H9 (cell line): ENCODE data around the gene IGSF5. TPM values are rescaled to one million over a fixed set of nuclear protein-coding genes. Genes with fewer than 3 reads are reported as not detected.

Experiments used
- DNase-seq: peaks from one replicate; pipeline ENCODE4 v3.0.0-alpha.2; 2017
- H2AFZ ChIP-seq: one replicate; pipeline ENCODE4 v1.6.1; 2013; ENCODE audit warnings: mild to moderate bottlenecking, low read length, control low read depth, moderate library complexity
- H2AK5ac ChIP-seq: 2 replicates; pipeline ENCODE4 v1.6.1; 2013; ENCODE audit warnings: low read length, control low read depth, mixed read lengths; ENCODE audit not compliant: insufficient read length
- H2BK120ac ChIP-seq: one replicate; pipeline ENCODE4 v1.6.1; 2013; ENCODE audit warnings: low read depth, mild to moderate bottlenecking, low read length, control low read depth, inconsistent platforms; ENCODE audit not compliant: poor library complexity, severe bottlenecking
- H2BK12ac ChIP-seq: 2 replicates; pipeline ENCODE4 v1.6.1; 2013; ENCODE audit warnings: low read length, control low read depth, mixed read lengths, low read depth; ENCODE audit not compliant: insufficient read length
- H2BK15ac ChIP-seq: 2 replicates; pipeline ENCODE4 v1.6.1; 2013; ENCODE audit warnings: low read depth, low read length, control low read depth
- H2BK20ac ChIP-seq: one replicate; pipeline ENCODE4 v1.6.1; 2013; ENCODE audit warnings: low read depth, mild to moderate bottlenecking, low read length, control low read depth, inconsistent platforms; ENCODE audit not compliant: poor library complexity, severe bottlenecking
- H2BK5ac ChIP-seq: 2 replicates; pipeline ENCODE4 v1.6.1; 2013; ENCODE audit warnings: low read length, control low read depth, mixed read lengths; ENCODE audit not compliant: insufficient read length
- H3K14ac ChIP-seq: 2 replicates; pipeline ENCODE4 v1.6.1; 2013; ENCODE audit warnings: low read length, control low read depth; ENCODE audit not compliant: insufficient read depth
- H3K18ac ChIP-seq: 2 replicates; pipeline ENCODE4 v1.6.1; 2013; ENCODE audit warnings: low read depth, mild to moderate bottlenecking, mixed read lengths, low read length, control low read depth; ENCODE audit not compliant: insufficient read length
- H3K23ac ChIP-seq: 2 replicates; pipeline ENCODE4 v1.6.1; 2013; ENCODE audit warnings: low read length, control low read depth, mixed read lengths, low read depth; ENCODE audit not compliant: insufficient read length
- H3K23me2 ChIP-seq: 2 replicates; pipeline ENCODE4 v1.6.1; 2013; ENCODE audit warnings: low read depth, mild to moderate bottlenecking, mixed read lengths, low read length, control low read depth; ENCODE audit not compliant: insufficient read length, poor library complexity, severe bottlenecking
- H3K27ac ChIP-seq: 2 replicates; pipeline ENCODE4 v1.5.1; 2013; ENCODE audit warnings: low read length, control low read depth, mixed read lengths, low read depth; ENCODE audit not compliant: insufficient read length
- H3K27me3 ChIP-seq: 2 replicates; pipeline ENCODE4 v1.6.1; 2013; ENCODE audit warnings: low read length, control low read depth, inconsistent platforms; ENCODE audit not compliant: insufficient read depth
- H3K4ac ChIP-seq: 2 replicates; pipeline ENCODE4 v1.6.1; 2013; ENCODE audit warnings: low read depth, mild to moderate bottlenecking, control low read depth, inconsistent platforms, low read length, moderate library complexity
- H3K4me1 ChIP-seq: 2 replicates; pipeline ENCODE4 v1.6.1; 2013; ENCODE audit warnings: low read length, control low read depth, inconsistent platforms; ENCODE audit not compliant: insufficient read depth
- H3K4me2 ChIP-seq: 2 replicates; pipeline ENCODE4 v1.6.1; 2013; ENCODE audit warnings: low read length, control low read depth, mixed read lengths; ENCODE audit not compliant: insufficient read length, insufficient read depth
- H3K56ac ChIP-seq: 2 replicates; pipeline ENCODE4 v1.6.1; 2013; ENCODE audit warnings: low read depth, mild to moderate bottlenecking, mixed read lengths, low read length, control low read depth; ENCODE audit not compliant: insufficient read length
- H3K79me1 ChIP-seq: 2 replicates; pipeline ENCODE4 v1.6.1; 2013; ENCODE audit warnings: low read depth, mild to moderate bottlenecking, moderate library complexity, low read length, control low read depth, inconsistent platforms; ENCODE audit not compliant: insufficient read depth, poor library complexity, severe bottlenecking
- H3K79me2 ChIP-seq: 2 replicates; pipeline ENCODE4 v1.6.1; 2013; ENCODE audit warnings: low read length, control low read depth, inconsistent platforms; ENCODE audit not compliant: insufficient read depth
- H3K9ac ChIP-seq: 2 replicates; pipeline ENCODE4 v1.6.1; 2013; ENCODE audit warnings: low read length, control low read depth, mixed read lengths; ENCODE audit not compliant: insufficient read length; ENCODE audit errors: extremely low read depth
- H3K9me3 ChIP-seq: one replicate; pipeline ENCODE4 v1.6.1; 2013; ENCODE audit warnings: low read depth, low read length, inconsistent platforms; ENCODE audit not compliant: control insufficient read depth
- H3T11ph ChIP-seq: one replicate; pipeline ENCODE4 v1.6.1; 2013; ENCODE audit warnings: mild to moderate bottlenecking, low read length, control low read depth, inconsistent platforms
- H4K20me1 ChIP-seq: one replicate; pipeline ENCODE4 v1.6.1; 2013; ENCODE audit not compliant: control insufficient read depth, insufficient read length, insufficient read depth
- H4K5ac ChIP-seq: 2 replicates; pipeline ENCODE4 v1.6.1; 2013; ENCODE audit warnings: low read depth, mild to moderate bottlenecking, mixed read lengths, low read length, control low read depth; ENCODE audit not compliant: insufficient read length
- H4K8ac ChIP-seq: replicated peaks from 2 replicates; pipeline ENCODE4 v1.6.1; 2013; ENCODE audit warnings: low read length, control low read depth, mixed read lengths, low read depth; ENCODE audit not compliant: insufficient read length
- H4K91ac ChIP-seq: 2 replicates; pipeline ENCODE4 v1.6.1; 2013; ENCODE audit warnings: low read depth, mild to moderate bottlenecking, moderate library complexity, mixed read lengths, low read length, control low read depth; ENCODE audit not compliant: insufficient read length
- H3K27ac Mint-ChIP-seq, 3 experiments: 2 replicates in 2 of 3; 3 replicates in 1 of 3; pipeline ENCODE4 v1.8.0; 2020 to 2021; ENCODE audit warnings: mixed read lengths in 3 of 3, mild to moderate bottlenecking in 1 of 3, moderate library complexity in 1 of 3
- H3K27me3 Mint-ChIP-seq: 2 replicates; pipeline ENCODE4 v1.8.0; 2021; ENCODE audit warnings: low read depth, mild to moderate bottlenecking, moderate library complexity, mixed read lengths
- H3K36me3 Mint-ChIP-seq, 3 experiments: 2 replicates in 2 of 3; 3 replicates in 1 of 3; pipeline ENCODE4 v1.8.0; 2020 to 2021; ENCODE audit warnings: low read depth in 3 of 3, mixed read lengths in 3 of 3; ENCODE audit not compliant: insufficient read depth in 1 of 3
- H3K4me1 Mint-ChIP-seq, 2 experiments: 2 replicates each; pipeline ENCODE4 v1.8.0; 2020; ENCODE audit warnings: mixed read lengths in 2 of 2
- H3K4me3 Mint-ChIP-seq, 2 experiments: 2 replicates in 1 of 2; 3 replicates in 1 of 2; pipeline ENCODE4 v1.8.0; 2020 to 2021; ENCODE audit warnings: mild to moderate bottlenecking in 2 of 2, mixed read lengths in 2 of 2, moderate library complexity in 1 of 2
- H3K9me3 Mint-ChIP-seq, 2 experiments: 2 replicates in 1 of 2; 3 replicates in 1 of 2; pipeline ENCODE4 v1.8.0; 2020; ENCODE audit warnings: mild to moderate bottlenecking in 2 of 2, mixed read lengths in 2 of 2, moderate library complexity in 1 of 2
- CTCF ChIP-seq: fragments of 200-600 bp; sonication (generic); conservative IDR thresholded peaks from 3 replicates; pipeline ENCODE4 v1.8.0; 2021; ENCODE audit warnings: antibody characterized with exemption, mild to moderate bottlenecking
- WGBS: extraction: QIAGEN DNeasy Blood & Tissue Kit; methylation state at CpG from one replicate; pipeline ENCODE4 v1.1.7; 2013; ENCODE audit warnings: missing lambda C conversion rate, low lambda C conversion rate, mixed read lengths; ENCODE audit not compliant: insufficient read length; ENCODE audit errors: extremely low coverage; 5-methylcytosine and 5-hydroxymethylcytosine counted together
- total RNA-seq: library from RNA; stranded (reverse); gene quantifications from 2 replicates; pipeline ENCODE4 v1.2.1, GENCODE V29; 2021

IGSF5 gene
- total RNA-seq, 1 experiment from 2014 or later, result 2.1 TPM

- Mint-ChIP-seq H3K27me3 (no peaks in the 10 kb centered on the region), H3K36me3 (peaks cover 2 to 9% (median 7%) of the 10 kb centered on the region in 3 experiments; a peak in 4 of 7 replicates), H3K4me3 (no peak overlapping the region), H3K27ac (no peak overlapping the region), H3K9me3 (peaks cover 0 to 2% of the 10 kb centered on the region in 2 experiments; a peak in 1 of 5 replicates), H3K4me1 (peaks cover 5 to 6% of the 10 kb centered on the region in 2 experiments)
- TF ChIP-seq CTCF, result no peak
- Histone ChIP-seq H3K79me2 (no peaks in the 10 kb centered on the region), H3K9ac (no peak overlapping the region), H3K79me1 (no peaks in the 10 kb centered on the region), H3K4me2 (no peak overlapping the region), H2BK20ac (no peak overlapping the region), H4K8ac (no peak overlapping the region), H3K4me1 (no peaks in the 10 kb centered on the region), H3K14ac (no peak overlapping the region), H3K4ac (no peak overlapping the region), H3K9me3 (no peaks in the 10 kb centered on the region), H3K23ac (no peak overlapping the region), H3K27me3 (no peaks in the 10 kb centered on the region), H2BK5ac (no peak overlapping the region), H2BK120ac (no peak overlapping the region), H4K91ac (no peak overlapping the region), H3K56ac (no peak overlapping the region), H3K18ac (no peak overlapping the region), H2AK5ac (no peak overlapping the region), H4K20me1 (no peaks in the 10 kb centered on the region), H3K23me2 (no peaks in the 10 kb centered on the region), H2BK15ac (no peak overlapping the region), H2AFZ (no peak overlapping the region), H2BK12ac (no peak overlapping the region), H3T11ph (no peak overlapping the region), H3K27ac (no peak overlapping the region), H4K5ac (no peak overlapping the region)
- WGBS, result no CpG with 5 or more reads among the region's 13 CpGs
- DNase-seq, result no peak
Measured at GRCh38 chr21:39730418-39731157, 14.4 kb upstream of the IGSF5 start.
